GM08714 (cell line): ENCODE data around the gene SLC39A11.

Source experiments
- H3K4me3 ChIP-seq: fragments of 200-500 bp; sonication (Bioruptor generic); 2 replicates; pipeline ENCODE4 v1.5.1; 2014; ENCODE audit warnings: mild to moderate bottlenecking, low read length, inconsistent platforms
- ZNF274 ChIP-seq: IDR thresholded peaks from 2 replicates; pipeline ENCODE4 v1.6.1; 2012; ENCODE audit warnings: mild to moderate bottlenecking, low read depth, low read length

SLC39A11 gene

DNA sequence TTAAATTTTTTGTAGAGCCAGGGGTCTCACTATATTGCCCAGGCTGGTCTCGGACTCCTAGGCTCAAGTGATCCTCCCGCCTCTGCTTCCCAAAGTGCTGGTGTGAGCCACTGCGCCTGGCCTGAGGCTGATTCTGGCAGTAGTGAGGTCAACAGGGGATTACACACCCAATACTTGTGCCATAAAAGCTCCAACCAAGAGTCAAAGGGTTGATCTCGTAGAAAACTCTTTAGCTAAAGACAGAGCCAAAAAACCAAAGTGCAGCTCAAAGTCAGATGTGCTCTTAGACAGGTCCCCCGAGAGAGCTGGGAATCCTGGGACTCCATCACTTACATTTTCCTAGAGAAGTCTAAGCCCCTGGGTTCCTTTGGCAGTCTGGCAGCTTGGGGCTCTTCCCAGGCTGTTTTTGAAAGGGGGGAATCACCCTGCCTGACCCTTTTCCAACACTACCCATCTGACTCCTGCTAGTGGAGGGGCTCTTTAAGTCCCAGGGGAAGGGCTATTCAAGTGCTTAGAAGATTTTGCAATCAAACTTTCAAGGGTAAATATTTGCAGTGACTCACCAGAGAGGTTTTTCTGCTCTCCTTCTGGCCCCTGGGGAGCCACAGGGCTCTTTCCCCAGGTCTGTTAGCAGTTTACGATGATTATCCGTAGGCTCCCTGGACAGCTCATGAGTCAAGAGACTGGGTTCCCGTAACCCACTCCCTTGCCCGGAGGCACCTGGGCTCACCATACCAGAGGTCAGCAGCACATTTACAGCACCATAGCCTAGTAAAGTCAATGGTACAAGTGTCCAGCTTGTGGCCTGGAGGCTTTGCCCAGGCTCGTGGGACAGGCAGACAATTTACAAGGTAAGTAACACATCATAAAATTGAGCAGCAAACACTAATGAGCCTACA is 408.7 kb downstream of the SLC39A11 start:
- no peak for TF ChIP-seq ZNF274
- H3K4me3 ChIP-seq = no peak overlapping the region

DNA sequence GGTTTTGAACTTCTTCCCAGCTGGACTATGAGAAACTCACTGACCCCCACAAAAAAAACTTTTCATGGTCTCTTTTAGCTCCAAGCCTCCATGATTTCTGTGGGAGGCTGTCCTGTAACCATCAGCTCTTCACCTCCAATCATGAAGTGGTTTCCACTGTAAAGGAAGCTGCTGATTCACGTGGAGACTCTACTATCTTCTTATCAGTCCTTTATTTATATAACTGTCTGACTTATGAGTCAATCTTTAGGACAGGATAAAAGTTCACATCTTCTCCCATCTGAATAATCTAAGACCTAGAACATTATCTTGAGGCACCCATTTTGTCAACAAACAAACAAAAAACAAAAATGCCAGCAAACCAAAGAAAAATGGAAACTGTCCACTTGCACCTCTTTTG is 409.9 kb downstream of the SLC39A11 start:
- TF ChIP-seq ZNF274 = no peak
- no peak overlapping the region for H3K4me3 ChIP-seq

DNA sequence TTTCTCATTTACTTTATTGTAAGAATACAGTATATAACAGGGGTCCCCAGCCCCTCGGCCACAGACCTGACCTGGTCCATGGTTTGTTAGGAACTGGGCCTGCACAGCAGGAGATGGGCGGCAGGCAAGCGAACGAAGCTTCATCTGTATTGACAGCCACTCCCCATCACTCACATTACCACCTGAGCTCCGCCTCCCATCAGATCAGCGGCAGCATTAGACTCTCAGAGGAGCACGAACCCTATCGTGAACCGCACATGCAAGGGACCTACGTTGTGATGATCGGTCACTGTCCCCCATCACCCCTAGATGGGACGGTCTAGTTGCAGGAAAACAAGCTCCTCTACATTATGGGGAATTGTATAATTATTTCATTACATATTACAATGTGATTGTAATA is 410.6 kb downstream of the SLC39A11 start:
- H3K4me3 ChIP-seq = no peak overlapping the region
- no peak for TF ChIP-seq ZNF274

DNA sequence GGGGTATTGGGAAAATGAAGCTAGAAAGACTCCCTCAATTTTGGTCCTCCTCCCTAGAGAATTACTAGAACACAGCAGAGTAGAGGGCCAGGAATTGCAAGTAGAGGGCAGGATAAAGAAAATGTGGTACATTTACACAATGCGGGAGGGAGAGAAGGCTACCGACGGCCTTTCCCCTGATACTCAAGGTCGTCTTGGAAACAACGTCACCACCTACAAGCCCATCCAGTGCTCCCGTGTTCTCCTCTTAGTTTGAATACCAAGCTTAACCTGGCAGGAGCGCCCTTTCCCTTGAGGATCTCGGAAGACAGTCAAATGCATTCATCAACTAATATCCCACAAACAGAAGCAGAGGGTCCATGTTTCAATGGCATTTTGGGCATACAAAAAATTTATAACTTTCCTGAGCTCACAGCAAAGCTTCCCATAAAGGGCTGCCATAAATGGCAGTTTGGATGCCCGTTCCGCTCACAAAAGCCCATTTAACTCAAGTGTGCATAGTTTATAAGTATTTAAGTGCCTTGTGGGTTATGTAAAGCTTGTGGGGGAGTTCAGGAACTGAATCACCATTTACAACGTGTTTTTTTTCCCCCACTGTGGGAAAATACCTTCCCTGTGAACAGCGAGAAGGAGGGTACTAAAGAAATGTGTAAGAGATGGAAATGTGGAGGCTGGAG is 414.6 kb downstream of the SLC39A11 start:
- no peak for TF ChIP-seq ZNF274
- H3K4me3 ChIP-seq = no peak overlapping the region

DNA sequence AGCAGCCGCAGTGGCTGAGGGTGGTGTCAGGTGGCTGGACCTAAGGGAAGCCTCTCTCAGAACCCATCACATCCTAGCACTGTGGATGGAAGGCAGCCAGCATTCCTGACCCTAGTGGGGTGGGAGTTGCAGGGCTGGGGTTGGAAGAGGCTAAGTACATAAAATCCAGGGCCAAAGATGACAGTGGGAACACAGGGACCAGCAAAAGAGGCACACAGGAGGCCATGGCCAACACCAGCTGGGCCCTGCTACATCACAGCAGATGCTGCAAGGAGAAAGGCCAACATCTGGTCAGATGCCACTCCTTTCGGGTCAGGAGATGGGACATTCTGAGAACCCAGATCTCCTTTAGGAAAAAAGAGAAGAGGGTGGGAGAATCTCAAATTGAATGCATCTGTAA is 415.4 kb downstream of the SLC39A11 start:
- H3K4me3 ChIP-seq = no peak overlapping the region
- no peak for TF ChIP-seq ZNF274

DNA sequence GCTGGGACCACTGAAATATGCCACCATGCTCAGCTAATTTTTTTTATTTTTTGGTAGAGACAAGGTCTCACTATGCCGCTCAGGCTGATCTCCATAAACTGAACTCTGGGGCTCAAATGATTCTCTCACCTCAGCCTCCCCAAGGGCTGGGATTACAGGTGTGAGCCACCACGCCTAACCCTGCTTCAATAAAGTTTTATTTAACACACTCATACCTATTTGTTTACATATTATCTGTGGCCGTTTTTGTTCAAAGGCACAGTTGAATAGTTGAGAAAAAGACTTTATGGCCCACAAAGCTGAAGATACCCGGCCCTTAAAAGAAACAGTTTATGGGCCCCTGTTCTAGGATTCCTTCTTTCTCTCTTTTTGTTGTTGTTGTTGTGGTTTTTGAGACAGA is 419.8 kb downstream of the SLC39A11 start:
- no peak overlapping the region for H3K4me3 ChIP-seq
- TF ChIP-seq ZNF274 = no peak

DNA sequence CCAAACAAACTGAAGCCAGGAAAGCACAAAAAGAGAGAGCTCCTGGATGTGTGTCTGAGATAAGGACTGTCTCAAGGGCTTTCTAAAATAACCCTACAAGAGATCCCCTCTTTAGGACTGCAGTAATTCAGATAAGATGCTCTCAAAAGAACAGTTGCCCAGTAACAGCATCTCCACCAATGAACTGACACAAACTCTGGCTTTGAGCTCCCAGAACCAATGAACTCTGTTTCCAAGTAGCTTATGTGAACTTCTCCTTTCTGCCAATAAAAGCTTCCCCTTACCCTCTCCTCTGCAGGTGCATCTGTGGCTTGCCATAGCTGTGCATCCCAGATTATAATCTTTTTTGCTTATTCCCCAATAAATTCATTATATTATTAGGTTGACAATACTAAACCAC is 421.5 kb downstream of the SLC39A11 start:
- no peak for TF ChIP-seq ZNF274
- H3K4me3 ChIP-seq = no peak overlapping the region

DNA sequence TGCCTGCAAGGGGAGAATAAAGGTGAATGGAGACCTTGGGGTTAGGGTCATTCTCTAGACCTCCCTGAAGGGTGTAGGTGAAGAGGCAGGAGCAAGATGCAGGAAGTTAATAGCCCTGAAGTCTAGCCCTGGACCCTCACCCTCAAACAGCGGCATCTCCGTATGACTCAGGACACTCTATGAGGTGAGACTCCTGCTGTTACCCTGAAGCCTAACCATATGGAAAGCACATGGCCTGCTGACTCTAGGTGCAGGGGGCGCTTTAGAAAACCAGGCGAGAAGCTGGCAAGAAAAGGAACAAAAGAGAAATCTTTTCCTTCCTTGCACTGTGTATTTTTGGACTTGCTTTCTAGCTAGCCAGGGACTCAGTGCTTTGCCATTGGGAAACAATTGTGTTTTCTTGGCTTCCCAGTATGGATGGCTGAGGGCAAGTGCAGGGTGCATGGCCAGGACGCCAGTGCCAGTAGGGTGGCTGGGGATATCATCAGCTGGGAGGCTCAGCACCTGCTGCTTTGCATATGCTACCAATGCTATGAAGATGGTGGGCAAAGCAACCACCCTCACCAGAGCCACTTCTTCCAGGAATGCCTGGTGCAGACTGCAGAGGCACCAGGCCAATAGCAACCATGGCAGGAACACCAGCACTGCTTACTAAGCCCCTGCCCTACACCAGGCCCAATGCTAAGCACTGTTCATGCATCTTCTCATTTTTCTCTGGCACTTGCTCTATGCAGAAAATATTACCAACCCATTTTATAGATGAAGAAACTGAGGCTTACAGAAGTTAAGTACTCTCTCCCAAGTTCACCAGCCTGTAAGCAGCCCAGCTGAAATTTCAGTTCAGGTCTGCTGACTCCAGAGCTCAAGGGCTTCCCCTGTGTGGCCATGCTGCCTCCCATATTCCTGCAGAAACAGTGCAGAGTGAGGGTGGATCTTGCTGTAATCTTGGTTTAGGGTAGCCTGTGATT is 425.1 kb downstream of the SLC39A11 start:
- no peak overlapping the region for H3K4me3 ChIP-seq
- TF ChIP-seq ZNF274 = no peak

DNA sequence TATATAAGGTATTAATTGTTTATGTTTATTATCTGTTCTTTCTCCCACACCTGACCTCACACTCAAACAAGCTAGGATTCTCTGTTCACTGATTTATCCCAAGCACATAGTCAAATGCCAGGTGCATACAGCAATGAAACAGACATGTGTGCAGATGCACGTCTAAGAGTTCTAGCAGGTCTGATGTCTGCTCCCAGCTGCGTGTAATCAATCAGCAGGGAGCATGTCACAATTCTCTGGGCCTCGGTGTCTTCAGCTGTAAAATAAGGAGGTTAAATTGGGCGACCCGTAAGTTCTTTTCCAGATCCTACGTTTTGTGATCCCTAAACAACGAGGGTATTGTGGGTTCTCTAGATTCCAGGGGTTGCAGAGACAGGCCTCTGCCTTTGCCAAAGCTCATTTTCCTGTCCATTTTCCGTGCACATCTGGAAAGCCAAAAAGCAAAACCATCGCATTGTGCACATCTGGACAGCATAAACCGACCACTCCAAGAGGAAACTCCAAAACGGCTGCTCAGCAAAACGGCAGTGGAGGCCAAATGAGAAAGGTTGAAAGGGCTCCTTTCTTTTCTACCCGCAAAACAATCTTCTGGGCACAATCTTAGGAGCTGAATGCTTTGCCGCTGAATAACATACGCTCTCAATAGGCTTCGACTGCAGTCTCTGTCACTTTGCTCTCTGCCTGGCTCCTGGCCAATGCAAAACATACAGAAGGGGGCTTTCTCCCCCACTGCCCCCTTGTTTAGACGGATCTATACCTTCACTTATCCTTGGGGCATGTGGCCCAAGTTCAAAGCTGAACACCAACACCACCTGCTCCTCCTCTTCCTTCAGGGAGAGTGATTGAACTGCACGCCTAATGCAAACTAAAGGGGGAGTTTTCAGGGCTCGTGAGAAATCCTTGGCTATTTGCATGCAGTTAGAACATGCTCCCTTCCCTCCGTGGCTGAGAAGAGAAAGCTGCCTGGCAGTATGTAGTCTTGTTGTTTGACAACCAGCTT is 426.3 kb downstream of the SLC39A11 start:
- TF ChIP-seq ZNF274 = no peak
- no peak overlapping the region for H3K4me3 ChIP-seq

DNA sequence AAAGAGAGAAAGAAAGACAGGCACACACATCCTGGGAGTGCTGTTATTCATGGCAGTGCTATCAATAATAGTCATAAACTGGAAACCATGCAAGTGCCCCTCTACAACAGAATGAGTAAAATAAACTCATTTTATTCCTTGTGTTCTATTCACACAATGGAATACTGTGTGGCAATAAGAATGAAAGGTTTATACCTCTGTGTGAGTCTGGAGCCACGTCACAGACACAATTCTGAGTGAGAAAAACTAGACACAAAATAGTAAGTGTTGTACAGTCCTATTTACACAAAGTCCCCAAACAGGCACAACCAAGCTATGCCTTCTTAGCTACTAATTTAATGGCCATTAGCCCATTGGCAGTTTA is 429.7 kb downstream of the SLC39A11 start:
- H3K4me3 ChIP-seq = no peak overlapping the region
- TF ChIP-seq ZNF274 = no peak

DNA sequence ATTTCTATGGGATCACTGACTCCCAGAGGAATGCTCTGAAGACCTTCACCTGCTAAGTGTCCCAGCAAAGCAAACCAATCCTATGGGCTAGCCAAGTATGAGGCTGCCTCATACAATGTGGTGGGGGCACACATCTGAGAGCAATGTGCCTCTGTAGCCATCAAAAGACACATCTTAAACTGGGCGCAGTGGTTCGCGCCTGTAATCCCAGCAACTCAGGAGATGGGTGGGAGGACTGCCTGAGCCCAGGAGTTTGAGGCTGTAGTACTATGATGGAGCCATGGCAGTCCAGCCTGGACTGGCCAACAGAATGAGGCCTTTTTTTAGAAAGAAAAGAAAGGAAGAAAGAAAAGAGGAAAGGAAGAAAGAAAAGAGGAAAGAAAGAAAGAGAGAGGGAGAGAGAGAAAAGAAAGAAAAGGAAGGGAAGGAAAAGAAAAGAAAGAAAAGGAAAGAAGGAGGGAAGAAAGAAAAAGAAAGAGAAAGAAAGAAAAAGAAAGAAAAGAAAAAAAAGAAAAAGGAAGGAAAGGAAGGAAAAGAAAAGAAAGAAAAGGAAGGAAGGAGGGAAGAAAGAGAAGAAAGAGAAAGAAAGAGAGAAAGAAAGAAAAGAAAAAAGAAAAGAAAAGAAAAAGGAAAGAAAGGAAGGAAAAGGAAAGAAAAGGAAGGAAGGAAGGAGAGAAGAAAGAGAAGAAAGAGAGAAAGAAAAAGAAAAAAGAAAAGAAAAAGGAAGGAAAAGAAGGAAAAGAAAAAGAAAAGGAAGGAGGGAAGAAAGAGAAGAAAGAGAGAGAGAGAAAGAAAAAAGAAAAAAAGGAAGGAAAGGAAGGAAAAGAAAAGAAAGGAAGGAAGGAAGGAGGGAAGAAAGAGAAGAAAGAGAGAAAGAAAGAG is 430.3 kb downstream of the SLC39A11 start:
- TF ChIP-seq ZNF274 = no peak
- no peak overlapping the region for H3K4me3 ChIP-seq
